ENCODE results near the gene TCP11.

- TF ChIP-seq CTCF (IDR thresholded peaks at IDR 0.05; ENCODE audit: low read depth, low read length, poor library complexity, severe bottlenecking) = no peak
- TF ChIP-seq EZH2phosphoT487 (IDR thresholded peaks at IDR 0.05; ENCODE audit: borderline replicate concordance, low read length) = no peak
These were observed 42.1 kb upstream of the TCP11 start for GRCh38 chr6:35183281-35183680.

Data from DOHH2 (cell line).